Lower leg skin (tissue), 4 donors: Measurements from ENCODE around the gene ADCYAP1R1. TPM values are rescaled to one million over a fixed set of nuclear protein-coding genes. Genes with fewer than 3 reads are reported as not detected.

ENCODE experiments used
- DNase-seq, 2 donors: peaks; one replicate each; pipeline ENCODE4 v3.0.0-alpha.2; 2019; ENCODE audit warnings: low spot score in 2 of 2
- H3K4me3 ChIP-seq: fragments of 200-600 bp; sonication (generic); 2 replicates; pipeline ENCODE4 v1.5.1; 2017; ENCODE audit warnings: mild to moderate bottlenecking, low read depth; ENCODE audit not compliant: poor library complexity, severe bottlenecking
- CTCF ChIP-seq, 3 donors: fragments of 450-650 bp; IDR thresholded peaks; one replicate each; pipeline ENCODE4 v1.5.1; 2016; ENCODE audit warnings: antibody characterized with exemption in 3 of 3, mild to moderate bottlenecking in 3 of 3, moderate library complexity in 2 of 3
- POLR2A ChIP-seq, 2 donors: fragments of 450-650 bp; IDR thresholded peaks; one replicate each; pipeline ENCODE4 v1.6.1; 2016 to 2017; ENCODE audit warnings: antibody characterized with exemption in 2 of 2, mild to moderate bottlenecking in 1 of 2, moderate library complexity in 1 of 2
- WGBS, 2 donors: methylation state at CpG; one replicate each; pipeline ENCODE4 v1.1.5; 2018; 5-methylcytosine and 5-hydroxymethylcytosine counted together
- intact Hi-C: fragments of 100-400 bp; cut with DNase I; formaldehyde crosslinking; loops from one replicate; pipeline ENCODE4 v1.15.0; 2023; ENCODE audit warnings: low total_unique reads
- total RNA-seq, 4 donors: library from RNA; depleted of rRNA; stranded (reverse); fragments of >200 nt; gene quantifications; one replicate each; pipeline ENCODE4 v1.1.0, GENCODE V29; 2016

The ADCYAP1R1 gene
- total RNA-seq, result 1 to 10 TPM in 1 of 4 donors, under 1 TPM in 1, not detected in 2; 0.52 to 1.2 TPM

- no peak for TF ChIP-seq POLR2A (IDR thresholded peaks at IDR 0.05)
- TF ChIP-seq CTCF (IDR thresholded peaks at IDR 0.05), result no peak
- DNase-seq, result no peak
- no peak within 1 kb of the TSS for H3K4me3 ChIP-seq
- 7 to 9% methylated on average over 20 to 28 of the region's 56 CpGs for WGBS, 2 donors
- intact Hi-C loops, result no loop called here
These were observed at the start of gene ADCYAP1R1 for GRCh38 chr7:31051598-31052486. Gene ADCYAP1R1 (plus strand): TSS chr7:31052308. CDS start chr7:31063265, 10,957 bp downstream.

GRCh38 chr7:31003097-31003496 lies 49.0 kb upstream of the ADCYAP1R1 start:
- WGBS, 2 donors, result 83 to 90% methylated on average over 2 of the region's 2 CpGs
- intact Hi-C loops, result no loop called here
- no peak for DNase-seq
- TF ChIP-seq CTCF (IDR thresholded peaks at IDR 0.05) (no peak), POLR2A (IDR thresholded peaks at IDR 0.05) (no peak)
- no peak overlapping the region for H3K4me3 ChIP-seq

- WGBS, 2 donors, result 93 to 98% methylated on average over 6 of the region's 6 CpGs
- TF ChIP-seq CTCF (IDR thresholded peaks at IDR 0.05) (no peak), POLR2A (IDR thresholded peaks at IDR 0.05) (no peak)
- no peak for DNase-seq
- intact Hi-C loops, result no loop called here
- H3K4me3 ChIP-seq, result no peak overlapping the region
These were observed 48.4 kb upstream of the ADCYAP1R1 start for GRCh38 chr7:31003721-31004120.

GRCh38 chr7:31004393-31004792 lies 47.7 kb upstream of the ADCYAP1R1 start:
- 48 to 58% methylated on average over 1 of the region's 1 CpG for WGBS, 2 donors
- no peak for DNase-seq
- intact Hi-C loops, result no loop called here
- TF ChIP-seq POLR2A (IDR thresholded peaks at IDR 0.05) (no peak), CTCF (IDR thresholded peaks at IDR 0.05) (no peak)
- H3K4me3 ChIP-seq, result no peak overlapping the region

- intact Hi-C loops, result no loop called here
- WGBS, 2 donors, result 76 to 83% methylated on average over 6 of the region's 6 CpGs
These were observed 45.3 kb upstream of the ADCYAP1R1 start for GRCh38 chr7:31006857-31007256.

More at GRCh38 chr7:31006857-31007256, 45.3 kb upstream of the ADCYAP1R1 start:
- no peak overlapping the region for H3K4me3 ChIP-seq
- no peak for DNase-seq
- no peak for TF ChIP-seq CTCF (IDR thresholded peaks at IDR 0.05)
- no peak for TF ChIP-seq POLR2A (IDR thresholded peaks at IDR 0.05)
